IPS-11a (cell line): ENCODE data around the gene ELP4.

Experiments
- H3K4me3 ChIP-seq: one replicate; pipeline ENCODE4 v1.5.1; 2013; ENCODE audit warnings: low read depth, low read length, control low read depth

ELP4 gene

GRCh38 chr11:31767685-31768084 is 258.1 kb downstream of the ELP4 start:
- no peak overlapping the region for H3K4me3 ChIP-seq

- H3K4me3 ChIP-seq: no peak overlapping the region
Observed at GRCh38 chr11:31768749-31769640, 259.4 kb downstream of the ELP4 start.

GRCh38 chr11:31770011-31770700 is 260.6 kb downstream of the ELP4 start:
- H3K4me3 ChIP-seq: no peak overlapping the region

DNA sequence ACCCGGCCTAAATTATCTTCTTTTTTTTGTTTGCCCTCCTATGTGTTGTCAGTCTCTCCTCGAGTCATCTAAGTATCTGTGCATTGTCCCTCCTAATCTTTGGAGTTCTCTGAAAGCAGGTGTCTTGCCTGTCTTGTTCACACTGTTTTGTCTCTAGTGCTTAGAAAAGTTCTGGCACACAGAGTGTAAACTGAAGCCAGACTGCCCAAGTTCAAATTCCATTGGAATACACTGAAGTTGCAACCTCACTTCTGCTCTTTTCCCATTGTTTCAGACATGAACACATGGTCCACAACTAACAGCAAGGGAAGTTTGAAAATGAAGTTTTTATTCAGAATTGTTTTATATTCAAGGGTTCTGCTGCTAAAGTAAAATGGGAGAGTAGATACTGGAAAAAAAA is 262.8 kb downstream of the ELP4 start:
- H3K4me3 ChIP-seq: no peak overlapping the region

DNA sequence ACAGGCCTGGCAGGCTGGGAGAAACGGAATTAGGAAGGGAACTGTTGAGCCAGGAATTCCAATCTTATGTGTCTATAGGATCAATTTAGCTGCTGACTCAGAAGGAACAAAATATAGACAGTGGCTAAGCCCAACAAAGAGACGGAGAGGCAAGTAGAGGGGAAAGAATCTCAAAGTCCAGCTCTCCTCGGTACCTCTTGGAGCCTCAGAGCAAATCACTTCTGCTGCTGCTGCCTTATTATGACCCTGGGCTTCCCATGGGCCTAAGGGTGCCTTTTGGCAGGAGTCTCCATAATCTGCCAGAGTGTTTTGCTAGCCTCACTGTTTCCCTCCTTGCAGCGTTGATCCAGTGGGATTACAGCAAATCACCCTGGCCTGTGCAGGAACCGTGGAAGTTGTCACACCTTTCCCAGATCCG is 269.8 kb downstream of the ELP4 start:
- H3K4me3 ChIP-seq: no peak overlapping the region

DNA sequence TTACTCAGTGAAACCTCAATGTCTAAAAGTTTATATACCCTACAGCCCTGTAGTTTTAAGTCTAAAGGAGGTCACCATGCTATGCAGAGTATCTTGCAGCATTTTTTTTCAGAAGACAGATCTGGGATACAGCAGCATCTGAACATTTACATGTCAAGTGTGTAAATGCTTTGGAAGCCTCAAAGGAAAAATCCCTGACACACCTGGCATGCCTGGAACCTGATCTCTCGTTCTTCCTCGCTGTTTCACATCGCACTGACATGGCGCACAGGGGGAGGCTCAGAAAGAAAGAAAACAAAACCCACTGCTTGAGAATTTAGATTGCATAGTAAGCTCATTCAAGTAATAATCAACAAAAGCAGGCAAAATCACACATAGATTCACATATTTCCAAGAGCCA is 270.5 kb downstream of the ELP4 start:
- H3K4me3 ChIP-seq: no peak overlapping the region

DNA sequence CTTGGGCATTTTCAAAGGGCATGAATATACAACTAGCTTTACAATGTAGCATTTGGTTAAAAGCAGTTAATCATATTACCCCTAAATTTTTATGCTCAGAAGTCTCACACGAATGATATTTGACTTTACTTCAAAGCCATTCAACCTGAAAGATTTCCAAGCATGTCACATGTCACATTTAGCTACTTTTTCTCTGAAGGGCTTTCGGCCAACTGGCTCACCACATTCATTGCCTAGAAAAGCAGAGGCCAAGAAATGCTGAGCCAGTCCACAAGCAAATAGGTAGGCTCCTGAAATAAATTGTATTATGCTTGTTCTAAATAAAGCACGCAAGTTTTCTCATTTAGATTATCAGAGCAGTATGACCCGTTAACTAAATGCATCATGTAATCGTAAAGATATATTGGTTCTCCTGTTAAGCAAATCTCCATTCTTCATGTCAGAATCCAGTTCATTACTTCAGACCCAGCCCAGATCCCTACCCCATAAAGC is 271.0 kb downstream of the ELP4 start:
- no peak overlapping the region for H3K4me3 ChIP-seq

DNA sequence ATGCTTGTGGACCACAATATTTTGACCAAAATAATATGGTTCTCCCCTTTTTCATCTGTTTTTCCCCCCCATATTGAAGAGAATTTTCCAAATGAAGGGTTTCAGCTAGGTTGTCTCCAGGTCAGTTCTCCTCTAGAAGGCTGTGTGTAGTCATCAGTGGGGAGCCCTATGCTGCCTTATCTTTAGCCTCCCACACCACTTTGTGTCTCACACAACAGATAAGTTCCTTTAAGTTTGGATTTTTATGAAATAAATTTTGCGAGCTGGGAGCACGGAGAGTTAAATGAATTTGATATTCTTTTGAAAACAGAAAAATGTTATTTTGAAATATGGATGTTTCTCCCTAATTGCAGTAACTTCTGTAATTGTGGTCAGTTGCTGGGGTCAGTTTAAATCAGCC is 272.7 kb downstream of the ELP4 start:
- no peak overlapping the region for H3K4me3 ChIP-seq

DNA sequence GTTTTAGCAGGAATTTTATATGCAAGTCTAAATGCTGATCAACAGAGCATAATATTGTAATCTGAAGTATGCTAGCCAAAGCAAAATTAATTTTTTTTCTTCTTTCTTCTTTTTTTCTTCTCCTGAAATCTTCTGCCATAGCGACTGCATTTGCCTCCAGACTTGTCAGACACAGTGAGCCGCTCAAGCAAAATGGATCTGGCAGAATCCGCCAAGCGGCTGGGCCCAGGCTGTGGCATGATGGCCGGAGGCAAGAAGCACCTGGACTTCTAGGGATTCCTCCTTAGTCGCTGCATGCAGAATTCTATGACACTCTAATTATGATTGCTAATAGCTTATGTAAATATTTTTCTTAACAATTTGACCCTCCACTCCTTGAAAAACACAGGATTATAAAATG is 273.7 kb downstream of the ELP4 start:
- H3K4me3 ChIP-seq: no peak overlapping the region

- no peak overlapping the region for H3K4me3 ChIP-seq
Observed at GRCh38 chr11:31784611-31785010, 275.0 kb downstream of the ELP4 start.

- H3K4me3 ChIP-seq: no peak overlapping the region
Observed at GRCh38 chr11:31786996-31787685, 277.6 kb downstream of the ELP4 start.

DNA sequence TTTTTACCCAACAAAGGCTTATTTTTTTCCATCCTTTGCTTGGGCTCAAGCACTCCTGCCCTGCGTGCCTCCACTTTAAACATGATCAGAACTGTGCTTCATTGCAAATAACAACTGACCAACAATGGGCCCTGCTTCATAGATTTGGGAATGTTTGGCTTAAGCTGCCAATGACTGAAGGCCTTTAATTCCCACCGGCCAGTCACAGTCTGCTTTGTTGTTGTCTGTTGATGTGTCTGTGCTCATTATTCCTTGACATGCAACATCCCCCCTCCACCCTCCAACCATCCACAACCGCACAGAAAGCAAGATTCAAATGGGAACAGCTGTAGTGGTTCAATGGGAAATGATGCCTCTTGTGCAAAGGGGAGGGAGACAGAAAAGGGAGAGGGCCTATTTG is 278.5 kb downstream of the ELP4 start:
- H3K4me3 ChIP-seq: no peak overlapping the region

GRCh38 chr11:31790649-31791048 is 281.1 kb downstream of the ELP4 start:
- H3K4me3 ChIP-seq: no peak overlapping the region

DNA sequence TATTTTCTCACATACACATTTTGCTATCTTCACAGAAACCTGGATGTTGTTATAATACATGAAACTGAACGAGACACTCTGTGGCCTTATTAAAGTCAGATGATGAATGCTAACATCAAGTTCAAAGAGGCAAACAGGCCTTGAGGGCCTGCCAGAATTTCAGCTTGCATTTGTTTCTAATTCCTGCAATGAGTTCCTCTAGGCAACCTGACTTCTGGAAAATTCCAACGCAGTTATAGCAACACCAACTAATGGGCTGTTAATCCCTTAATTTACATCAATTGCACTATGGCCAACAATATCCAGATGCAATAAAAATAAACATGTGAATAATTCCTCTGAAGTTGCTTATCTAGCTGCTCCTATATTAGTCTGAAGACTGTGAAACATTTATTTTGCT is 282.5 kb downstream of the ELP4 start:
- no peak overlapping the region for H3K4me3 ChIP-seq

DNA sequence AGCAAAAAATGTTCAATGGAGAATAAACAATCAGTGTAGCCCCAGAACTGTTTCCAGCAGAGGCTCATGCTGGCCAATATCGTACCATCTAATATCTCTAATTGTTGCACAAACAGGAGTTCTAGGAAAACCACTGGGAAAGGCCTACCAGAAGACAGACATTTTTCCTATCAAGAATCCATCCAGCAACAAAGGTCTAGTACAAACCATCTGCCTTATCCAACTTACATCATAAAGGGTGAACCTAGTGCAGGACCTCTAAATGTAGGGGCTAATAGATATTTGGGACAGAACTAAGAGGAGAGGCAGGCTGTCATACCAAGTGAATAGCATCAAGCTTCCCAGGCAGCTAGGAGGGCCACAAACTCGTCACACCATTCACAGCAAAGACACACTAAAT is 282.9 kb downstream of the ELP4 start:
- no peak overlapping the region for H3K4me3 ChIP-seq

GRCh38 chr11:31793264-31793663 is 283.7 kb downstream of the ELP4 start:
- no peak overlapping the region for H3K4me3 ChIP-seq

DNA sequence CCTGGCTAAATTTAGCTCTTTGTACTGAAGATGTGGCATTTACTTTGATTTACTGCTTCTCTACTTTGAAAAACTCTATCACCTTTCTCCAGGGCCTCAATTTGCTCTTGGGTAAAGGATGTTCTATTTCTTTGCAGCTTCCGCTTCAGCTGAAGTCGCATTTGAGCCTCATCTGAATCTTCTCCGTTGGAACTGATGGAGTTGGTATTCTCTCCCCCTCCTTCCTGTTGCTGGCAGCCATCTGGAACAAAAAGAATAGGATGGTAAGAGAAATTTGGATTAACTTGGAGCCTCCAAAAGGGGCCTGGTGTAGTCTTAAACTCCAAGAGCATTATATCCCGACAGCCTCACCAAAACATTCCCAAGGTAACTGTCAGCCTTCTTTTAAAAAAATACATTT is 285.0 kb downstream of the ELP4 start:
- H3K4me3 ChIP-seq: no peak overlapping the region

DNA sequence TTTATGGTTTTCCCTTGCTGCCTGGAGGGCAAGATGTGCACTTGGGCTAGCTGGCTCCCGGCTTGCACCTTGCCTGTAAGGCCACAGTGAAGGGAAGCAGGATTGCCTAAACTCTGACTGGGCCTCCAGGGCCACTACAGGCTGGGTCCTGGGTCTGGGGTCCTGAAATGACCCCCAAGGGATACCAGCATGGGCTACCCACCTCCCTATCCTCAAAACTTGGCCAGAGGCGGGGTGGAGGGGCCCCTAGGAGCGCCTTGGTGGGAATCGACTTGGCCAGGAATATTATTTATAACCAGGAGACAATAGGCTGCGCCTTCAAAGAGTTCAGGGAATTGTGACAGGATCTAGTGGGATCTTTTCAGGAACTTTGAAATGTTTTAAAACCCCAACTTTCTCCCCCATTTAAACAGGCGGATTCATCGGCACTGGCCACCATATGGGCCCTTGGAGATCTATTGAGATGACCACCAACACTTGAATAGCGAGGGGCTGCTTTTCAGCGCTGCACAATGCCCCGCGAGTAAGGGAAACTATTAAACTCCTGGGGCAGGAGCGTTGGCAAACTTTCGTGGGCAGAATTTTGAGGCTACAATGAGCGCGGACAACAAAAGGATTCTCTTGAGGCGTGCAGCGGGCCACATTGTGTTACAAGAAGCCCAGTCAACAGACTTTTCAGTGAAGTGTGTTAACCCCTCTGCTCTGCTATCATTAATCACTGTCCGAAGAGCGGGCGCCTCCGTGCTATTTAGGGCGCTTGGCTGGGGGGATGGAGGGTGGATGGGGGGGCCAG is 286.3 kb downstream of the ELP4 start:
- no peak overlapping the region for H3K4me3 ChIP-seq

- H3K4me3 ChIP-seq: no peak overlapping the region
Observed at GRCh38 chr11:31796499-31797189, 287.1 kb downstream of the ELP4 start.
